Activated T-cell treated with anti-CD3 and anti-CD28 coated beads for 1 hour (primary cell): ENCODE results near the gene MACF1.
A peak's percentile ranks its signal among the peaks of the same experiment; 100 is the strongest.
"Not testable (repeated sequence)": the region's sequence is repeated elsewhere in the genome, so short reads cannot be mapped to it uniquely, and the experiment has no call there.

Experiments
- DNase-seq: peaks from one replicate; pipeline ENCODE4 v3.0.0-alpha.2; 2020; ENCODE audit warnings: low read depth

The MACF1 gene, protein sequence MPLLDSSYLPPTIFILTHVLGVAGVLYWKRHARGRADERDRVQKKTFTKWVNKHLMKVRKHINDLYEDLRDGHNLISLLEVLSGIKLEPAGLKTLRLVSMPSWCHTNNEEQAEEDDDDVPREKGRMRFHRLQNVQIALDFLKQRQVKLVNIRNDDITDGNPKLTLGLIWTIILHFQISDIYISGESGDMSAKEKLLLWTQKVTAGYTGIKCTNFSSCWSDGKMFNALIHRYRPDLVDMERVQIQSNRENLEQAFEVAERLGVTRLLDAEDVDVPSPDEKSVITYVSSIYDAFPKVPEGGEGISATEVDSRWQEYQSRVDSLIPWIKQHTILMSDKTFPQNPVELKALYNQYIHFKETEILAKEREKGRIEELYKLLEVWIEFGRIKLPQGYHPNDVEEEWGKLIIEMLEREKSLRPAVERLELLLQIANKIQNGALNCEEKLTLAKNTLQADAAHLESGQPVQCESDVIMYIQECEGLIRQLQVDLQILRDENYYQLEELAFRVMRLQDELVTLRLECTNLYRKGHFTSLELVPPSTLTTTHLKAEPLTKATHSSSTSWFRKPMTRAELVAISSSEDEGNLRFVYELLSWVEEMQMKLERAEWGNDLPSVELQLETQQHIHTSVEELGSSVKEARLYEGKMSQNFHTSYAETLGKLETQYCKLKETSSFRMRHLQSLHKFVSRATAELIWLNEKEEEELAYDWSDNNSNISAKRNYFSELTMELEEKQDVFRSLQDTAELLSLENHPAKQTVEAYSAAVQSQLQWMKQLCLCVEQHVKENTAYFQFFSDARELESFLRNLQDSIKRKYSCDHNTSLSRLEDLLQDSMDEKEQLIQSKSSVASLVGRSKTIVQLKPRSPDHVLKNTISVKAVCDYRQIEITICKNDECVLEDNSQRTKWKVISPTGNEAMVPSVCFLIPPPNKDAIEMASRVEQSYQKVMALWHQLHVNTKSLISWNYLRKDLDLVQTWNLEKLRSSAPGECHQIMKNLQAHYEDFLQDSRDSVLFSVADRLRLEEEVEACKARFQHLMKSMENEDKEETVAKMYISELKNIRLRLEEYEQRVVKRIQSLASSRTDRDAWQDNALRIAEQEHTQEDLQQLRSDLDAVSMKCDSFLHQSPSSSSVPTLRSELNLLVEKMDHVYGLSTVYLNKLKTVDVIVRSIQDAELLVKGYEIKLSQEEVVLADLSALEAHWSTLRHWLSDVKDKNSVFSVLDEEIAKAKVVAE (N-terminal part only)

GRCh38 chr1:39204441-39205081 is at the start of gene MACF1:
Gene MACF1, plus strand, starts transcription at chr1:39204695. Its CDS starts 328 bp downstream, at chr1:39205023.
- peak; percentile 25 for DNase-seq

GRCh38 chr1:39157304-39157703 is 47.2 kb upstream of the MACF1 start:
- DNase-seq: no peak

DNA sequence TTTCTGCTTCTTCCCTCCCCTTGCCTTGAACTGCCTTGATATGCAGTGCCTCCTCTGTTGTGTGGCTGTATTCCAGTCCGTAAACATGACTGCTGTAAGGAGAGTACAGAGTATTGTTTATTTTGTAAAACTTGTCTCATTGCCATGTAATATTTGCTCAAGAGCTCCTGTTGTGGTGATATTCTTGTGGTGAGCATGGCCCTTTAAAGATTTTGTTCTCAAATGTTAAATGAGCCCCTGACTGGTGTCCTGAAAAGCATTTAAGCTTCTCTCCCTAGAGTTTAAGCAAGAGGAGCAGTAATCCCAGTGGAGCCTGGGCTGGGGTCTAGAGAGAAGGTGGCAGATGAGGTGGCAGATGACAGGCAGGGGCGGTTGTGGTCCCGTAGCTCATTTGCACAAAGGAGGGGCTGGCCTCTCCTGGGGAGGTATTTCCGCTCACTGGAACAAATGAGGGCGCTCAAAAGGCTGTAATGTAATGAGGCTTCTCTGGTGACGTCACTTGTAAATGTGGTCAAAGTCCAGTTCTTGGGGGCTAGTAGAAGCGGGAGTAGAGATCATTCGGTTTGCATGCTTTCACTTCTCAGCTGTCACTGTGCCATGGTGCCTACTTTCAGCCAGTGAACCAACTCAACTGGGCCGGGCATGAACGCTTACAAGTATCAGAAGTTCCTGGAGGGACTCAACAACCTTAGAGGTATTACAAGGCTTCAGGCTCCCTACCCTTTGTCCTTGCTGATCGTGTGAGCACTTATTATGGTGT is 46.0 kb upstream of the MACF1 start:
- DNase-seq: no peak

GRCh38 chr1:39159224-39160036 is 45.1 kb upstream of the MACF1 start:
- DNase-seq: no peak

GRCh38 chr1:39160703-39161102 is 43.8 kb upstream of the MACF1 start:
- no peak for DNase-seq

DNA sequence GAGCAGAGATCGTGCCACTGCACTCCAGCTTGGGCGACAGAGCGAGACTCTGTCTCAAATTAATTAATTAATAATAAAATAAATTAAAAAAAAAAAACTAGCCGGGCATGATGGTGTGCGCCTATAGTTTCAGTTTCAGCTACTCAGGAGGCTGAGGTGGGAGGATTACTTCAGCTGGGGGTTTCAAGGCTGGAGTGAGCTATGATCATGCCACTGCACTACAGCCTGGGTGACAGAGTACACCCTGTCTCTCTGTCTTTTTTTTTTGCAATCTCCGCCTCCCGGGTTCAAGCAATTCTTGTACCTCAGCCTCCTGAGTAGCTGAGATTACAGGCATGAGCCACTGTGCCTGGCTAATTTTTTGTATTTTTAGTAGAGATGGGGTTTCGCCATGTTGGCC is 42.7 kb upstream of the MACF1 start:
- DNase-seq: not testable (repeated sequence)

GRCh38 chr1:39163469-39163868 is 41.0 kb upstream of the MACF1 start:
- DNase-seq: no peak

DNA sequence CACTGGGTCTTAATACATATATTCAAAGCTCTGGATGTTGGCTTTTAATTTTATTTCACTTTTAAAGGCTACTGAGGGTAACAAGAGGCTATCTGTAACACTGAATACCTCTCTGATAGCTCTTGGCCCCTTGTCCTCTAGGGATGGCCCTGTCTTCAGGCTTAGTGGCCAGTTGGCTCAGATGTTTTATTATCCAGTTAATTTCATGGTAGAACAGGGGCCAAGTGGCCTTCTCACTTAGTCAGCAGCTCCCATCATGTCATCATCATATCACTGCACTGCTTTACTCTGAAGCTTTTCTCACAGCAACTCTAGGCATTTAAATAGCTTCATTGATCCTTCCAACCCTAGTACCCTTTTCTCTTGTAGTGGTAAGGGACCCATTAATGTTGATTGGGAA is 40.2 kb upstream of the MACF1 start:
- DNase-seq: no peak

DNA sequence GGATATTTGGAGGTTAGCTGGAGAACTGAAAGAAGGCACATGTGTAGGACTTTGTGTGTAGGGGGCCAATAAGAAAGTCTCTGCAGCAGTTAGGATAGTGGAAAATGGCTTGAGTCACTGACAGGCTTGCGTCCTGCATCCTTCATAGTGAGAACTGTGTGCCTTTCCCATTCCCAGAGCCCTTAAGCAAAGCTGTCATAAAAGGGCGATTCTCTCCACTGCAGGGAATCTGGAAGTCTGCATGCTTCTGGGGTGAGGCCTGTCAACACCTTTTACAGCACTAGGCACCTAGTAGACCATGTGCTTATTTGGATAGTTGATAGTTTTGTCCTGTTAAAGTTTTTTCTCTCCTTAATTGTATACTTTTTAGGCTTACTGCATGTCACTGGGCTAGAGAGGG is 39.4 kb upstream of the MACF1 start:
- DNase-seq: no peak

GRCh38 chr1:39165488-39165887 is 39.0 kb upstream of the MACF1 start:
- no peak for DNase-seq

DNA sequence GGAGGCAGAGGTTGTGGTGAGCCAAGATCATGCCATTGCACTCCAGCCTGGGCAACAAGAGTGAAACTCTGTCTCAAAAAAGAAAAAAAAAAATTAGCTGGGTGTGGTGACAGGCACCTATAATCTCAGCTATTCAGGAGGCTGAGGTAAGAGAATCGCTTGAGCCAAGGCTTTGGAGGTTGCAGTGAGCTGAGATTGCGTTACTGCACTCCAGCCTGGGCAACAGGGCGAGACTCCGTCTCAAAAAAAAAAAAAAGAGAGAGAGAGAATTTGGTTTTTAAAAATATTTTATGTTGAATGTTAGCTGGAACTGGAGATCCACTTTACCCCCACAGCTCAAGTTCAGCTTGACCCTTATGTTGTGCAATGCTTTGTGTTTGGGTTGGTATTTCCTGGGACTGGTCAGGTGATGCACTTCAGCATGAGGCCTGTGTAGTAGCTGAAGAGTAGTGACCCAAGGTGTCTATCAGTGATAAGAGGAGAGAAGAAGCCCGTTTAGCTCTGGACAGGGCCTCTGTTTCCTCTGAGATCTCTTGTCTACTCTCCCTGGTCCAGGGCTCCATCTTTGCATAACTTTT is 36.8 kb upstream of the MACF1 start:
- DNase-seq: no peak

GRCh38 chr1:39168301-39169080 is 36.0 kb upstream of the MACF1 start:
- no peak for DNase-seq

DNA sequence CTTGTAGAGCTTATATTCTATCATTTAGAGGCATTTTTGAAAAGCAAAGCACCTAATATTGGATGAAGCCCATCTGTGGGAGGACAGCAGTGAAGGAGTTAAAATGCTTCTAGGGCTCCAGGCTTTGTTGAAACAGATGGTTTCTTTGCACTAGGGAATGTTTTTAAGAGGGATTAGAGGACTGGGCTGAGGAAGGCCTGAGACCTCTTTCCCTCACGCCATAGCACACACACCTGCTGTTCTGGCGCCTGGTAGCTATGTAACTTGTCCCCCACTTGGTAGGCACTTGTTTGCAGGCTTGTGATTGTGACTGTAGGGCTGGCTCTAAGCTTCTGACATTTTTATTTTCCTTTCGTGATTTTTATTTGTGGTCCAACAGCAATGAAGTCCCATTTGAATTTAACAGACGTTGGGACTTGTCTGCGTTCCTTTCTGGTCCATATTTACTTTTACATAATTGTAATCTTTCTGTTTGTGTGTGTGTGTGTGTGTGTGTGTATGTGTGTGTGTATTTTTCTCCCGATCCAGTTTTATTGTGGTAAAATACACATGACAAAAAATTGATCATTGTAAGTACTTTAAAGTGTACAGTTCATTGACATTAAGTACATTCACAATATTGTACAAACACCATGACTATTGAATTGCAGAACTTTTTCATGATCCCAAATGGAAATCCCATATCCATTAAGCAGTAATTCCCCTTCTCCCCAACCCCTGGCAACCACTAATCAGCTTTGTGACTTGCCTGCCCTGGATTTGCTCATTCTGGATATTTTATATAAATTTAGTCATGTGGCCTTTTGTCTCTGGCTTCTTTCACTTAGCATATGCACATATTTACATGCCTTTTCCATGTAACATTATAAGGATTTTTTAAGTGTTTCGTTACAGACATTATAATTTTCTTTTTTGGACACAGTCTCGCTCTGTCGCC is 33.5 kb upstream of the MACF1 start:
- no peak for DNase-seq

- no peak for DNase-seq
Observed at GRCh38 chr1:39173119-39173994, 31.1 kb upstream of the MACF1 start.

DNA sequence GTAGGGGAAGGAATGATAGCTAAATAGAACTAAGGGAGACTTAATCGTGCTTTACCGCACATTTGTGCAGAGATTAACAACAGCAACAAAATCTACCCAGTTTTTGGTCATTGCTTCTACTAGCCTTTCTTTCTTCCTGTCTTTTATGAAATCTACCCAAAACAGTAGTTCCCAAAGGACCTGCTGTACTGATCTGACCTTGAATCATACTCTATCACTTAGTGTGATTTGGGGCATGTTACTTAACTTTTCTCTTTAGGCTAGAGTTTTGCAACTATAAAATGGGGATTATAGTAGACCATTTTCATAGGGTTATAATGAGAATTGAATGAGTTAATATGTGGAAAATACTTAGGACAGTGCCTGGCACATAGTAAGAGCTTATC is 30.5 kb upstream of the MACF1 start:
- DNase-seq: no peak

GRCh38 chr1:39174390-39175081 is 30.0 kb upstream of the MACF1 start:
- DNase-seq: no peak
